Measurements from ENCODE around the gene CLCNKA. TPM values are rescaled to one million over a fixed set of nuclear protein-coding genes. Genes with fewer than 3 reads are reported as not detected.

The CLCNKA gene
- total RNA-seq, 1 experiment from 2014 or later, result 1.0 TPM

DNA sequence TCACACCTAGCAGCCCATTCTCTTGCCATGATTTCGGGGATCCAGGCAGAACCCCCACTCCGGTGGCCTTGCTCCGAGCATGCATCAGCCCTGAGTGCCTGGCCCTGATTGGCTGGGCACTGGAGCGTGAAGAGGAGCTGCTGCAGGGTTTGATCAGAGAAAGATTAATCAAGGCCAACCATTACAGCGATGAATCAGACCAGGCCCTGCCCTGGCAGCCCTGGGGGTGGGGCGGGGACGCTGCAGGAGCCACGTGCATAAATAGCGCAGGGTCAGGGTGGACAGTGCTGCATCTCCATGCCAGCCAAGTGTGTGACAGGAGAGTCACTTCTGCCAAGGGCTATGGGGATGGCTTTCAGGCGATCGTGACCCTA is 55.0 kb downstream of the CLCNKA start:
- Histone ChIP-seq H2AFZ (no peak overlapping the region), H3K4me2 (peak overlapping the region; percentile 71), H3K4me1 (replicated peaks; ENCODE audit: insufficient read depth) (peaks cover 52% of the 10 kb centered on the region), H3K36me3 (ENCODE audit: low read depth) (no peaks in the 10 kb centered on the region), H3K27me3 (ENCODE audit: insufficient read depth, low read depth) (no peaks in the 10 kb centered on the region), H3K9me2 (ENCODE audit: insufficient read depth) (no peaks in the 10 kb centered on the region), H3K9me3 (ENCODE audit: insufficient read depth, low read depth) (no peaks in the 10 kb centered on the region), H3F3A (ENCODE audit: insufficient read depth, low read depth) (peaks cover 43% of the 10 kb centered on the region), H3K4me3 (no peak overlapping the region), H4K20me1 (ENCODE audit: insufficient read depth) (no peaks in the 10 kb centered on the region), H3K27ac (peak overlapping the region; percentile 48), H3K79me2 (ENCODE audit: low read depth) (no peaks in the 10 kb centered on the region)
- POLR2A ChIA-PET (ENCODE audit: unreplicated experiment), result interaction anchor here (0.6 to 0.9 kb wide), 2 partner anchors 163 to 275 kb away, joined by 3 to 5 read pairs; partner anchors contain the start of gene FBXO42
- intact Hi-C loops (cut with micrococcal nuclease; ENCODE audit: unreplicated experiment), result loop anchor here (1.0 kb wide), 1 partner anchor 65 kb away; no protein-coding TSS in a partner anchor
- BruUV-seq (replicated peaks), result no TSS peak
- DNase-seq, result peak; percentile 76 to 83
- TF ChIP-seq, protein P1, sequence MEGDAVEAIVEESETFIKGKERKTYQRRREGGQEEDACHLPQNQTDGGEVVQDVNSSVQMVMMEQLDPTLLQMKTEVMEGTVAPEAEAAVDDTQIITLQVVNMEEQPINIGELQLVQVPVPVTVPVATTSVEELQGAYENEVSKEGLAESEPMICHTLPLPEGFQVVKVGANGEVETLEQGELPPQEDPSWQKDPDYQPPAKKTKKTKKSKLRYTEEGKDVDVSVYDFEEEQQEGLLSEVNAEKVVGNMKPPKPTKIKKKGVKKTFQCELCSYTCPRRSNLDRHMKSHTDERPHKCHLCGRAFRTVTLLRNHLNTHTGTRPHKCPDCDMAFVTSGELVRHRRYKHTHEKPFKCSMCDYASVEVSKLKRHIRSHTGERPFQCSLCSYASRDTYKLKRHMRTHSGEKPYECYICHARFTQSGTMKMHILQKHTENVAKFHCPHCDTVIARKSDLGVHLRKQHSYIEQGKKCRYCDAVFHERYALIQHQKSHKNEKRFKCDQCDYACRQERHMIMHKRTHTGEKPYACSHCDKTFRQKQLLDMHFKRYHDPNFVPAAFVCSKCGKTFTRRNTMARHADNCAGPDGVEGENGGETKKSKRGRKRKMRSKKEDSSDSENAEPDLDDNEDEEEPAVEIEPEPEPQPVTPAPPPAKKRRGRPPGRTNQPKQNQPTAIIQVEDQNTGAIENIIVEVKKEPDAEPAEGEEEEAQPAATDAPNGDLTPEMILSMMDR (conservative IDR thresholded peaks at IDR 0.05), result no peak
- TF ChIP-seq EZH2 (IDR thresholded peaks at IDR 0.05; ENCODE audit: low read depth), result no peak
- CTCF ChIA-PET, result no interaction called here

DNA sequence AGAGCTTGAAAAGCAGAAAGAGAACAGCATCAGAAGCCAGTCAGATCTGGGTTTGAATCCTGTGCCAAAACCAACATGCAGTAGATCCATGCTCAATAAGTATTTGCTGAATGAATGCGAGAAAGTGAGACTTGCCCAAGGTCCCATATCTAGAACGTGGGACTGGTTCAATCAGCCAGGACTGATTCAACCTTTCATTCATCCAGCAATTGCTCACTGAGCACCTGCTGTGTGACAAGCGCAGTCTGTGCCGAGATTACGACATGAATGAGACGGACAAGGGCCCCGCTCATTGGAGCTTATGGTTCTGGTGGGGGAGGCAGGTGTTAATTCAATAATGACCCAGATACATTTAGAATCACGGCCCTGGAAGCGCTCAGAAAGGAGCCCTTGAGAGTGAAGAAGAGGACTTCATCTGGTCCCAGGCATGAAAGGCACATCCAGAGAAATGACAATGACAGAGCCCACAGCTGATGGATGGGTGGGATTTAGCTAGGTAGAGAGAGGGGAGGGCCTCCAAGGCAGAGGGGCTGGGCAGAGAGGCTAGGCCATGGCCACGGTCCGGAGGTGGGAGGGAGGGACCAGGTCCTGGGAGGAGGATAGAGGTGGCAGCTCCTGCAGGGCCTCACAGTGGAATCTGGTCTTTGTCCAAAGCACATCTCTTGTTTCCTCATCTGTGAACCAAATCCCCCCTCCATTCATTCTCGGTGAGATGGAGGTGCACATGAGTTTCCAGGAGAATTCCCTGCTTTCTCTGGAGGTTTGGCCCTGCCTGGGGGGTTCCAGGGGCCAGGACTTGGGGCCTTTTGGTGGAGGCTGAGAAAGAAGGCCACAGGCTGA is 55.8 kb downstream of the CLCNKA start:
- Histone ChIP-seq H2AFZ (no peak overlapping the region), H3K27ac (peak overlapping the region; percentile 37; the same call in 1 of the 2 replicates), H3K4me2 (peak overlapping the region; percentile 71), H3F3A (ENCODE audit: insufficient read depth, low read depth) (peaks cover 43% of the 10 kb centered on the region), H3K36me3 (ENCODE audit: low read depth) (no peaks in the 10 kb centered on the region), H3K79me2 (ENCODE audit: low read depth) (no peaks in the 10 kb centered on the region), H3K9me2 (ENCODE audit: insufficient read depth) (no peaks in the 10 kb centered on the region), H3K9me3 (ENCODE audit: insufficient read depth, low read depth) (no peaks in the 10 kb centered on the region), H3K27me3 (ENCODE audit: insufficient read depth, low read depth) (no peaks in the 10 kb centered on the region), H3K4me3 (no peak overlapping the region), H3K4me1 (replicated peaks; ENCODE audit: insufficient read depth) (peaks cover 57% of the 10 kb centered on the region), H4K20me1 (ENCODE audit: insufficient read depth) (no peaks in the 10 kb centered on the region)
- DNase-seq, result peak in 1 of 2 experiments; percentile 48
- no peak for TF ChIP-seq EZH2 (IDR thresholded peaks at IDR 0.05; ENCODE audit: low read depth)
- TF ChIP-seq, protein P1 (conservative IDR thresholded peaks at IDR 0.05), result no peak
- intact Hi-C loops (cut with micrococcal nuclease; ENCODE audit: unreplicated experiment), result loop anchor here (1.0 to 2.0 kb wide), 4 partner anchors 65 to 159 kb away; partner anchors contain the start of gene CPLANE2
- ChIA-PET POLR2A (ENCODE audit: unreplicated experiment) (interaction anchor here (0.6 kb wide), 2 partner anchors 111 to 163 kb away, joined by 3 read pairs; no protein-coding TSS in a partner anchor), CTCF (interaction anchor here (1.2 to 1.3 kb wide), 2 partner anchors 79 to 166 kb away, joined by 3 to 9 read pairs; partner anchors contain the start of gene EPHA2)
- BruUV-seq (replicated peaks), result no TSS peak

DNA sequence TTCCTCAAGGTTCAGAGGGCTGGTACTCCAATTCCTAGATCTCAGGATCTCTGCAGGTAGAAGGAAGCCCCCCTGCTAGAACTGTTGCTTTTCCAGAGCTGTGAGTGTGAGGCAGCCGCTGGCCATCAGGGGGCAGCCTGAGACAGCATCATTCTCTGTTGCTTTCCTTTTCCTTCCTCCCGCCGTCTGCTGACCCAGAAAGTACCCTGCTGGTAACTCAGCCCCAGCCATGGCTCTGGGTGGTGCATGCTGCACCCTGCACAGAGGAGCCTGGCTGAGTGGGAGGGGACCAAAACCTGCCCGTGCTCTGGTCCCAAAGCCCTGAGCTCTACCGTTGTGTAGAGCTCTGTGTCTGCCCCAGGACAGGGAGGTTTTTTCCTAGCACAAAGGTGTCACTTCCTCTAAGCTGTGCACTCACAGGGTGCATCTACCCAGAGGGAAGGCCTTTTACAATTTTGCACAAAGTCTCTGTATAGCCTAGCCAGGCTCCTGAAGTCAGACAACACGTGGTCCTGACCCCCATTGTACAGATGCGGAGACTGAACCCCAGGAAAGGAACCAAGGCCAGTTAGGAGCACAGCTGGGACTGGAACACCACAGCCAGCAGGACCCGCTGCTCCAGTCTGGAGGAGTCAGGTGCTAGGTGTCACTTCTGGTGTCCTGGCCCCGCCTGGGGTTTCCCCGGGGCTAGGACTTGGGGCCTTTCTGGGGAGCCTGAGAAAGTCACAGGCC is 57.3 kb downstream of the CLCNKA start:
- peak; percentile 67 to 82 for DNase-seq

More for the DNA sequence above, 57.3 kb downstream of the CLCNKA start:
- peak overlapping the region; percentile 20; the same call in 1 of the 2 replicates for H3K27ac ChIP-seq
- intact Hi-C loops (cut with micrococcal nuclease; ENCODE audit: unreplicated experiment), result loop anchor here (1.0 to 2.0 kb wide), 5 partner anchors 66 to 284 kb away; partner anchors contain the start of gene CPLANE2
- POLR2A ChIA-PET (ENCODE audit: unreplicated experiment), result interaction anchor here (0.6 to 1.0 kb wide), 2 partner anchors 69 to 74 kb away, joined by 10 to 13 read pairs; no protein-coding TSS in a partner anchor
- no peaks in the 10 kb centered on the region for H4K20me1 ChIP-seq (ENCODE audit: insufficient read depth)
- no peaks in the 10 kb centered on the region for H3K27me3 ChIP-seq (ENCODE audit: insufficient read depth, low read depth)
- CTCF ChIA-PET, result interaction anchor here (0.6 to 1.3 kb wide), 11 partner anchors 72 to 284 kb away, joined by 3 to 12 read pairs (median 5); partner anchors contain the start of genes ARHGEF19 and EPHA2
- H3K4me3 ChIP-seq, result no peak overlapping the region
- peak overlapping the region; percentile 51; the same call in 1 of the 2 replicates for H2AFZ ChIP-seq
- H3K4me1 ChIP-seq (replicated peaks; ENCODE audit: insufficient read depth), result peaks cover 63% of the 10 kb centered on the region
- H3K4me2 ChIP-seq, result peak overlapping the region; percentile 72
- peaks cover 41% of the 10 kb centered on the region for H3F3A ChIP-seq (ENCODE audit: insufficient read depth, low read depth)
- no peaks in the 10 kb centered on the region for H3K79me2 ChIP-seq (ENCODE audit: low read depth)
- no peaks in the 10 kb centered on the region for H3K9me3 ChIP-seq (ENCODE audit: insufficient read depth, low read depth)
- BruUV-seq (replicated peaks), result no TSS peak
- no peaks in the 10 kb centered on the region for H3K9me2 ChIP-seq (ENCODE audit: insufficient read depth)
- H3K36me3 ChIP-seq (ENCODE audit: low read depth), result no peaks in the 10 kb centered on the region
- TF ChIP-seq EZH2 (IDR thresholded peaks at IDR 0.05; ENCODE audit: low read depth), result no peak
- TF ChIP-seq, protein P1 (conservative IDR thresholded peaks at IDR 0.05), result peak; percentile 92
